ENCODE data around the gene A4GALT.

The A4GALT gene

DNA sequence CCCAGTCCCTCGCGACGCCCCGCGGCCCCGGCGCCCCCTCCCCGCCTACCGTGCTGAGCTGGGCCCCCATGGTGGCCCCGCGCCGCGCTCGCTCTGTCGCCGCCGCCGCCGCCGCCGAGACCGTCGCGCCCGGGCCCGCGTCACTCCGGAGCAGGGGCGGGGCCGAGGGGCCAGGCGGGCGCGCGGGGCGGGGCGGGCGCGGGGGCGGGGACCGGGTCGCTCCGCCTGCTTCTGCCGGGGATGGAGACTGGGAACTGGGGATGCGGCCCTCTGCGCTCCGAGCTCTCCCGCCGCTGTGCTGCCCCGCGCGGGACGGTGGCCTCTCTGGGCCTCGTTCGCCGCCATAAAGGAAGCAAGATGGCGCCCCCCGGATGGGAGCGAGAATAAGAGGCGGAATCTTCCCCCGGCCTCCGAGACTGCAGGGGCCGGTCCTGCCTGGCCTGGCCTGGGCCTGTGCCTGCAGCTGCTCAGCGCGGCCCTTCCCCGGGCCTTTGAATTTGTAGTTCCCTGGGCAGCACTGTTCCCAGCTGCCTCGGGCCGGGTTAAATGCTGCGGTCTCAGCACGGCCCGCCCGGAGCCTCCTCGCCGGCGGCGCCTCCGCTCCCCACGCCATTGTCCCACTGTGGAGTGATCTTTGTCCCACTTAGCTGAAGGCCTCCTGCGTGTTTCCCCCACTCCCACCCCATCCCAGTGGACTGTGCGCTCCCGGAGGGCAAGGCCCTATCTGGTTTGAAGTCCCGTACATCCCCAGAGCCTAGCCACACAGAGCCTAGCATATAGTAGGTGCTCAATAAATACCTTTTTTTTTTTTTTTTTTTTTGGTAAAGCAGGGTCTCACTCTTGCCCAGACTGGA is 71.2 kb downstream of the A4GALT start, which contains the start of gene CYB5R3:
CYB5R3 (minus strand) TSS at position 147 of the 854 bp plus-strand sequence; CDS start at position 70, 77 bp downstream.
- peak; percentile 29 for DNase-seq (ENCODE audit: low read depth)

DNA sequence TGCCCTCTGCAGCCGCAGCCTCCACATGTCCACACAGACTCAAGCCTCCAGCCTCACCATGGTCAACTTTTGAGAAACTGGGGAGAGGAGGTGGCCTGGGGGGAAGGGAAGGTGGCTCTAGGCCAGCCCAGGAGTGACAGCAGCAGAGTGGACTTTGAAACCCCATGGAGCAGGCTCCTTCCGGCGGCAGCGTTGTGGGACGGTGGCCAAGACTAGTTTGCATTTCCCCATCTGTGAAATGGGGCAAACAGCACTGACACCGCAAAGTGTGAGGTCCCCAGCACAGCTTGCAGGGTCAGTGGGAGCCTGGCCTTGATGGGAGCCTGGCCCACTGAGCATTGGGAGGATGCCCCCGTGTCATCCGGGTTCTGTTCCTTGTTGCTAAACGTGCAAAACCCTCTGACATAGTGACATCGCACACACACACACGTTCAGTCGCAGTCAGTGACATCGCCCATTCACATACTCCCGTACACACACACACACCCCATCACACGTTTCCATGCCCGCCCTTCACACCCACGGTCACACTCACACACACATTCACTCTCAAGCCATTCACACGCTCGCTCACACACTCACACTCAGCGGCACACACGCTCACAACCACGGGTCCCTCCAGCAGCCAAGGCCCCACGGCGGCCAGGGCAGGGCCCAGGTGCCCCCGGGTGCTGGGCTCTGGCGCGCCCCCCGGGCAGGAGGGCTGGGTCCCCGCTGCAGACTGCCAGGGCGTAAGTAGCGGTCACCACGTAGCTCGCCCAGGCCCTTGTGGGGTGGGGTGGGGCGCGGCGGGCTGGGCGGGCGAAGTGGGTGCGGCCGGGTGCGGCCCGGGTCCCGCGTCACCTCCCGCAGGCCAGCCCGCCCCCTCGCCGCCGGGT is 72.1 kb downstream of the A4GALT start:
- no peak for DNase-seq (ENCODE audit: low read depth)

- no peak for DNase-seq (ENCODE audit: low read depth)
These were observed 72.7 kb downstream of the A4GALT start for GRCh38 chr22:42648017-42648367.

GRCh38 chr22:42646569-42647525 is 73.8 kb downstream of the A4GALT start:
- no peak for DNase-seq (ENCODE audit: low read depth)

DNA sequence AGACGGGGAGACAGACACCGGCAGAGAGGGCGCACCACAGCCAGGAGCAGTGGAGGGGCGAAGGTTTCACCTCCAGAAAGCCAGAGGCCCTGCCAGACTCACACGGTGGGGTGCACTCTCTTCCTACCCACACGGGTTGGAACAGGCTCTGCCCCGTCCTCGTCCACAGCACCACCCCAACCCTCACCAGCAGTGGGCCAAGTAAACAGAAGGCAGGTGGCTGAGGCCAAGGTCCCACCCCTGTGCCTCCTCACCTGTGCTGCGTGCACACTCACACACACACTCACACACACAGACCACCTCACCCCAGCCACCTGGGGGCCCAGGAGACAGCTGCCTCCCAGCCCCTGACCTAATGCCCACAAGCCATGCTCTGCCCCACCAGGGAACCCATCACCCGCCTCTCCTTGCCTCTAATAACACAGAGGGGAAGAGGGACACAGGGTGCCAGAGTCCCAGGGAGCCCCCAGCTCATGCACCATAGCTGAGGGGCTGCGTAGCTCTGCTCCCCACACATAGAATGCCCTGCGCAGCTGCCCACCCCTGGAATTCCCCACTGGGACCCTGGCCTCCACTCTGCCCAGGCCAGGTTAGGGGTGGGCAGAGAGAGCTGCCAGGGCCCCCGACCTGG is 74.6 kb downstream of the A4GALT start:
- DNase-seq (ENCODE audit: low read depth) = no peak

GRCh38 chr22:42645341-42645937 is 75.2 kb downstream of the A4GALT start:
- DNase-seq (ENCODE audit: low read depth) = no peak

DNA sequence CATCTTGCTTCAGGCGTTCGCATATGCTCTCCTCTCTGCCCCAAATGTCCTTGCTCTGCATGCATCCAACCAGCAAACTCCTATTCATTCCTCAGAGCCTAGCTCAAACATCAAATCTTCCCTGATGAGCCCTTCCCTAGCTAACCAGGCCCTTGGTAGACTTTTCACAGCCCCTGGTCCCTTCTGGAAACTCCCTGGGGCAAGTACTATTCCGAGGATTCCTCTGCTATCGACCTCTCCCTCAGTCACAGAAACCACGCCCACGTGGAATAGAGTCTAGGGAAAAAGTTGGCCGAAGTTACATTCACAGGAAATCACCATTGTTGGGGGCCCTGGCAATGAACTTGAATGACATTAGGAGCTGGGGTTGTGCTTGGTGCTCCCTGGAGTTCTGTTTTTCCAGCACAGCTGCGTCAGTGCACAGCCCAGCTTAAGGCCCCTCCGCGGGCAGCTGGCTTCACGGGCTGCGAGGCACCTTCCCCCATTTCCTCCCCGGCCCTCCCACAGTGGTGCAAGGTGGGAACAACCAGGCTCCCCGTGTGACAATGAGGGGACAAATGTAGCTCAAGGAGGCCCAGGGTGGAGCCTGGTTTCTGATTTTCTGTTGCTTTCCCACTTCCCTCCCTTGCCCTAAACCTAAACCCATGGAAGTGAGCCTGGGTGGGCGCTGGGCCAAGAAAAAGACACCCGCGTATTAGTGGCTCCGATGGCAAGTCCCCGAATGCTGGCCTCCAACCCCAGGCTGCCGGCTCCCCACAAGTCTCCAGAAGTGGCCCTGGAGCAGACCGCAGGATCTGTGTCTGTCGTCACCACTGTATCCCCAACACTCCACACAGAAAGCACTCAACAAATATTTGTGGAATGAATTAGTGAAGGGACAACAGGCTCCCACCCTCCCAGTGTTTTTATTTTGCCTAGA is 76.0 kb downstream of the A4GALT start:
- no peak for DNase-seq (ENCODE audit: low read depth)

DNA sequence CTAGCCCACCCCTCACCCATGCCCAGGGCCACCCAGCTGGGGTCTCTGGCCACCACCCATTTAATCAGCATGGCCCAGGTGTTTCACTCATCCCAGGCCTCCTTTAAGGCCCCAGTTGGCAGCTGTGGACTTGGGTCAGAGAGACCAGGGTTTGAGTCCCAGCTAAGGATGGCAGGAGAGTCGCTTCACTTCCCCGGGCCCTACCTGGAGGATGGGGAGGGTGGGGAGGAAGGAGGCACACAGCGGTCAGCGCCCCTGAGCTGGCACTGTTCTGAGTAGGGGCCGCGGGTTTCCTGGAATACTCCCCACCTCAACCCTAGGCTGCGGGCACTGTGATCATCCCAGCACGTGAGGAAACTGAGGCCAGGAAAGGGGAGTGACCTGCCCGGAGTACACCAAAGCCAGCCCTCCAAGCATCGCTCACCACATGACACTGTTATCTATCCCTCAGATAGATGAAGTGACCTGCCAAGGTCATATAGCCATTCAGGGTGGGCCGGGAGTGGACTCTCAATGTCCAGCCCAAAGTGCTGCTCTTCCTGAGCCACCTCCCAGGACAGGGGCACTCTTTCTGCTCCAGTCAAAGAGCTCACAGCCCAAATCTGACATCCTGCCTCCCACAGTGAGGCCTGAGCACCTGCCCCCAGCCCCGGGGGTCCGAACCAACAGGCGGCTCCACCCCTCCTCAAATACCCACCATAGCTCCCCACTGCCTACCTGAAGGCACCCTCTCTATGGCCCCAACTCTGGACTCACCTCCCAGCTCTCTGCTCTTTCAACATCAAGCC is 76.8 kb downstream of the A4GALT start:
- DNase-seq (ENCODE audit: low read depth) = no peak

- DNase-seq (ENCODE audit: low read depth) = no peak
These were observed 77.7 kb downstream of the A4GALT start for GRCh38 chr22:42642806-42643633.
